ENCODE measurements around the gene DOCK9. TPM values are rescaled to one million over a fixed set of nuclear protein-coding genes. Genes with fewer than 3 reads are reported as not detected.

DOCK9 gene
- total and polyA plus RNA-seq, 2 donors (not counting 3 experiments of a cell fraction or from before 2014, with no cell fraction given): 147 to 323 TPM

GRCh38 chr13:98746968-98747367, 230.9 kb downstream of the DOCK9 start:
- Histone ChIP-seq H3K9ac (replicated peaks; ENCODE audit: extremely low read depth, insufficient read depth, low read length) (no peak overlapping the region), H3K9me3 (replicated peaks; ENCODE audit: control insufficient read depth, insufficient read depth, low read length) (no peaks in the 10 kb centered on the region), H2AFZ (ENCODE audit: low read depth, low read length) (no peak overlapping the region), H3K36me3 (ENCODE audit: control insufficient read depth in 2 of 2, extremely low read depth in 1 of 2, insufficient read depth in 2 of 2, low read length in 2 of 2) (no peaks in the 10 kb centered on the region), H3K4me2 (ENCODE audit: insufficient read depth, low read length) (no peak overlapping the region), H3K27me3 (ENCODE audit: control insufficient read depth in 2 of 2, insufficient read depth in 2 of 2, low read length in 2 of 2) (peaks cover 7 to 15% of the 10 kb centered on the region in 2 experiments), H3K79me2 (ENCODE audit: control insufficient read depth, insufficient read depth, low read length) (no peaks in the 10 kb centered on the region), H3K4me1 (ENCODE audit: control insufficient read depth, extremely low read depth, insufficient read depth, low read length) (peaks cover 3% of the 10 kb centered on the region), H3K27ac (ENCODE audit: insufficient read depth, low read depth, low read length) (no peak overlapping the region), H3K4me3 (replicated peaks in 1 of 3; ENCODE audit: insufficient read depth in 1 of 3, low read depth in 1 of 3, low read length in 3 of 3) (no peak overlapping the region), H4K20me1 (replicated peaks; ENCODE audit: control insufficient read depth, extremely low read depth, insufficient read depth, low read length) (no peaks in the 10 kb centered on the region), H3K9me1 (replicated peaks; ENCODE audit: control insufficient read depth, extremely low read depth, insufficient read depth, low read length) (no peaks in the 10 kb centered on the region)
- intact Hi-C loops (cut with micrococcal nuclease): no loop called here
- CTCF ChIA-PET: no interaction called here
- no TSS peak for BruUV-seq (replicated peaks)
- TF ChIP-seq JUN (IDR thresholded peaks at IDR 0.05; ENCODE audit: borderline replicate concordance, insufficient read depth, insufficient read length, low read depth) (no peak), FOS (IDR thresholded peaks at IDR 0.05; ENCODE audit: borderline replicate concordance, insufficient read depth, low read length) (no peak), POLR2AphosphoS5 (IDR thresholded peaks at IDR 0.05; ENCODE audit: insufficient read depth, low read depth, low read length) (no peak), EZH2 (IDR thresholded peaks at IDR 0.05; ENCODE audit: borderline replicate concordance, low read depth, low read length, severe bottlenecking) (no peak), GATA2 (IDR thresholded peaks at IDR 0.05; ENCODE audit: insufficient read depth, insufficient read length, low read depth, low read length) (no peak), MYC (IDR thresholded peaks at IDR 0.05; ENCODE audit: low read depth, low read length) (no peak), POLR2A (IDR thresholded peaks at IDR 0.05; ENCODE audit: low read depth, low read length) (no peak)
- TF ChIP-seq, protein P1, sequence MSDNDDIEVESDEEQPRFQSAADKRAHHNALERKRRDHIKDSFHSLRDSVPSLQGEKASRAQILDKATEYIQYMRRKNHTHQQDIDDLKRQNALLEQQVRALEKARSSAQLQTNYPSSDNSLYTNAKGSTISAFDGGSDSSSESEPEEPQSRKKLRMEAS (IDR thresholded peaks at IDR 0.05; ENCODE audit: insufficient read depth, insufficient read length): no peak
- POLR2A ChIA-PET: no interaction called here
- no peak for FAIRE-seq
- DNase-seq (ENCODE audit: low read depth, low spot score): no peak
- dilution Hi-C loops (cut with MboI; ENCODE audit: extremely low pct_ligation_motif_present, low sequenced_read_pairs): no loop called here

Small RNA genes lying within 50 kb of the gene (small RNA-seq; reads per million reads assigned to genes)
- gene AL161420.1 (ENCODE audit: insufficient read depth, insufficient read length, low read depth, low replicate concordance): not detected
- gene RNU6-83P (ENCODE audit: insufficient read depth, insufficient read length, low read depth, low replicate concordance): not detected

Other genes starting within 250 kb of the DOCK9 start
- gene SLC15A1, start 225.4 kb downstream of the DOCK9 start, total RNA-seq: 0.09 TPM in 1 of 2 replicates, not detected in the other
- gene SLC15A1, start 225.4 kb downstream of the DOCK9 start, polyA plus RNA-seq: not detected in 2 replicates
- 45.2 and 45.7 TPM in 2 replicates for gene UBAC2, start 222.8 kb upstream of the DOCK9 start, total RNA-seq
- gene UBAC2, start 222.8 kb upstream of the DOCK9 start, polyA plus RNA-seq: 47.2 and 54.4 TPM in 2 replicates

Data from endothelial cell of umbilical vein (primary cell).